Stimulated activated CD4-positive, alpha-beta T cell treated with anti-CD3 and anti-CD28 coated beads, Interleukin-2, amount 100 ng/mL, for 24 hours (primary cell): Measurements from ENCODE around the gene MDGA2.

ENCODE experiments used
- DNase-seq, 2 donors: peaks; one replicate each; pipeline ENCODE4 v3.0.0-alpha.2; 2020

Gene MDGA2

DNA sequence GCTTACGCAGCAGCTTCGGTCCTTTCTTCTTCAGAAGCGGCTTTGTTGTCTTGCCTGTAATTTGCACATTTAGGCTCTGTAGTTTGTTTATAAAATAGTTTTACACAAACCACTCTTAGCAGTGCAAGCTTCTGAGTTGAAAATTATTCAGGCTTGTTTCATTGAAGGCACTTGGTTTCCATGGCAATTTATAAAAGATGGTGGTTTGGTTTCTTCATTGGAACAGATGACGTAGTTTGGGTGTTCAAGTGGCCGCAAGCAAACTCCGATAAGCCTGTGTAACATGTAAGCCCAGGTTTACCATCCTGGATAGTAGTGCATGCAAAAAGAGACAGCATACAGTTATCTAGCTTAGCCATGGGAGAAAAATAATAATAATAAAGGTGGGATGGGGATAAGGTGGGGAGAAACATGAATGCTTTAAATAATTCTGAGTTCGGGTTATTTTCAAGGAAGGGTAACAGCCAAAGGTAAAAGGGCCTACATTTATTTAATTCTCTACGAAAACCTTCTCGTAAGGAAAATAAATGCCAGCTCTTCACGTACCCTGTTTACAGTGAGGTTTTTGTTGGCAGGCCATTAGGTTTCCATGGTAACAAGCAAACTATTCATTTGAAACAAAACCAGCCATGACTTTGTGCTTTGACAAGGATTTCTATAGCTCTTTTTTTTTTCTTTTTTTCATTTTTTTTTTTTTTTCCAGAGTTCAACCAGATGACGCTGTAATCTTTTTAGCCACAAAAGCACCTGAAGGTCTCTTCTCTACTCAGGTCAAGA, 834.3 kb downstream of the MDGA2 start:
- no peak for DNase-seq

DNA sequence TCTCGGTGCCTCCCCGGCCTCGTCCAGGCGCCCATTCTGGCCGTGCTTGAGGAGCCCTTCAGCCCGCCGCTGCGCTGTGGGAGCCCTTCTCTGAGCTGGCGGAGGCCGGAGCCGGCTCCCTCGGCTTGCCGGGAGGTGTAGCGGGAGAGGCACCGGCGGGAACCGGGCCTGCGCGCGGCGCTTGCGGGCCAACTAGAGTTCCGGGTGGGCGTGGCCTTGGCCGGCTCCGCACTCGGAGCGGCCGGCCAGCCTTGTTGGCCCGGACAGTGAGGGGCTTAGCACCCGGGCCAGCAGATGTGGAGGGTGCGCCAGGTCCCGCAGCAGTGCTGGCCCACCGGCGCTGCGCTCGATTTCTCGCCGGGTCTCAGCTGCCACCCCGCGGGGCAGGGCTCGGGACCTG, 855.1 kb downstream of the MDGA2 start:
- no peak for DNase-seq

DNA sequence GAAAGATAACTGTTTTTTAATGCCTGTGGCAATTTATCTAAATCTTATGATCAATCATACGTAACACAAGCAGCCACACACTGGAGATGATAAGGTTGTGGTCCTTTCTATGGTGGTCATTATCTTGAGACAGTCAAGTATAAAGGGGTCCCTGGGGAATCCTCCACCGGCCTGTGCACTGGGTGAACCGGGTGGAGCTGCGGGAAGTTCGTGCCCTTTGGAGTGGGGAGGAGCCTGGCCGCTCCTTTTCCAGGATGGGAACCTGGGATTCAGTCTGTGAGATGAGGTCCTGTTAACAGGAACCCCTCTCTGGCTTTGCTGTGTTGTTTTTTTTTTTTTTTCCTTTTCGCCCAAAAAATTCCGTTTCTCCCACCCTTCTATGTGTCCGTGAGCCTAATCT, 856.3 kb downstream of the MDGA2 start:
- DNase-seq: no peak

DNA sequence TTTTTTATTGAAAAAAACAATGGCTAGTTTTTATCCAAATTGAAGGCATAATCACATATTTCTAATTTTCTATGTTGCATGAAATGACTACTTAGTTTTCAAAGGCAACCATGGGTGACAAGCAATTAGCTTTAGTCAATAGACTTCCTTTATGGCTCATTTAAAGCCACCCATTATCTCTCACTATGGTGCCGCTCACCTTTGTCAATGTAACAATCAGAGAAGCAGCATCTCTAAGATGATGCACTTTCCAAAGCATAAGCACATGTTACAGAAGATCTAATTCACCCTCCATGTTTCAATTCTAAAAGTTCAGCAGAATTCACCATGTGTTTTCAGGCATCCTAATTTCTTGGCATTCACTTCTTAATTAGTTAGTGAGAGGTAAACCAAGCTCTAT, 857.3 kb downstream of the MDGA2 start:
- DNase-seq: no peak

DNA sequence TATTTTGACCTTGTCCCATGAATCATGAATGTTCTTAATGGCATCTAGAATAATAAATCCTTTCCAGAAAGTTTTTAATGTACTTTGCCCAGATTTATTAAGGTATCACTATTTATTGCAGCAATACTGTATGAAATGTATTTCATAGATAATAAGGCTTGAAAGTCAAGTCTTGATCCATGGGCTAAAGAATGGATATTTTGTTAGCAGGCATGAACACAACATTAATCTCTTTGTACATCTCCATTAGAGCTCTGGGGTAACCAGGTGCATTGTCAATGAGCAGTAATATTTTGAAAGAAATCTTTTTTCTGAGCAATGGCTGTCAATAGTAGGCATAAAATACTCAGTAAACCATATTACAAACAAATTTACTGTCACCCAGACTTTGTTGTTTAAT, 882.3 kb downstream of the MDGA2 start:
- DNase-seq: no peak
